HepG2 (cell line): ENCODE results near the gene SLC29A1. TPM values are rescaled to one million over a fixed set of nuclear protein-coding genes. Genes with fewer than 3 reads are reported as not detected.

Experiments
- ARID5B ChIP-seq: IDR thresholded peaks from 2 replicates; pipeline ENCODE4 v1.4.0; 2020; ENCODE audit warnings: mild to moderate bottlenecking, missing genetic modification reagents
- BRD4 ChIP-seq: sonication (generic); formaldehyde crosslinking; IDR thresholded peaks from 2 replicates; pipeline ENCODE4 v1.4.0; 2020; ENCODE audit warnings: missing genetic modification reagents
- ESRRA ChIP-seq: sonication (generic); formaldehyde crosslinking; IDR thresholded peaks from 2 replicates; pipeline ENCODE4 v1.5.1; 2020; ENCODE audit warnings: mild to moderate bottlenecking, low read depth, missing genetic modification reagents
- HNF1B ChIP-seq: sonication (generic); formaldehyde crosslinking; IDR thresholded peaks from 2 replicates; pipeline ENCODE4 v1.5.1; 2020; ENCODE audit warnings: mild to moderate bottlenecking, moderate library complexity, missing genetic modification reagents
- JUN ChIP-seq: sonication (generic); formaldehyde crosslinking; IDR thresholded peaks from 2 replicates; pipeline ENCODE4 v1.4.0; 2020; ENCODE audit warnings: mild to moderate bottlenecking, missing genetic modification reagents
- KDM5B ChIP-seq: sonication (generic); formaldehyde crosslinking; IDR thresholded peaks from 2 replicates; pipeline ENCODE4 v1.4.0; 2020; ENCODE audit warnings: missing genetic modification reagents, mild to moderate bottlenecking, borderline replicate concordance
- NFIC ChIP-seq: IDR thresholded peaks from 2 replicates; pipeline ENCODE4 v1.6.1; 2012; ENCODE audit warnings: mild to moderate bottlenecking, low read length, inconsistent platforms
- NFKBIZ ChIP-seq: IDR thresholded peaks from 2 replicates; pipeline ENCODE4 v1.6.1; 2018; ENCODE audit warnings: missing genetic modification reagents, missing compliant biosample characterization
- SOX6 ChIP-seq, 2 experiments: fragments of 450-650 bp in 1 of 2; sonication (generic) in 1 of 2; formaldehyde crosslinking in 1 of 2; IDR thresholded peaks; 2 replicates each; pipeline versions ENCODE4 v1.4.0 to v1.6.1; 2017 to 2020; ENCODE audit warnings: antibody characterized with exemption in 1 of 2, mild to moderate bottlenecking in 1 of 2, missing genetic modification reagents in 1 of 2
- TP53 ChIP-seq: sonication (generic); formaldehyde crosslinking; conservative IDR thresholded peaks from 2 replicates; pipeline ENCODE4 v1.4.0; 2020; ENCODE audit warnings: missing genetic modification reagents
- ZBTB20 ChIP-seq: sonication (generic); formaldehyde crosslinking; IDR thresholded peaks from 2 replicates; pipeline ENCODE4 v1.8.1; 2023; ENCODE audit warnings: missing genetic modification reagents, low read depth, mild to moderate bottlenecking, borderline replicate concordance
- ZC3H4 ChIP-seq: sonication (generic); formaldehyde crosslinking; IDR thresholded peaks from 2 replicates; pipeline ENCODE4 v1.4.0; 2020; ENCODE audit warnings: missing genetic modification reagents, borderline replicate concordance
- ZEB1 ChIP-seq: IDR thresholded peaks from 2 replicates; pipeline ENCODE4 v1.6.1; 2012; ENCODE audit warnings: mild to moderate bottlenecking, low read depth, inconsistent platforms; ENCODE audit not compliant: insufficient replicate concordance
- ZFX ChIP-seq: sonication (generic); formaldehyde crosslinking; IDR thresholded peaks from 2 replicates; pipeline ENCODE4 v1.4.0; 2020; ENCODE audit warnings: mild to moderate bottlenecking, low read depth, missing genetic modification reagents, moderate library complexity
- ZKSCAN1 ChIP-seq: fragments of 150-350 bp; IDR thresholded peaks from 2 replicates; pipeline ENCODE4 v1.6.1; 2014; ENCODE audit warnings: low read length
- ZNF263 ChIP-seq: sonication (generic); formaldehyde crosslinking; IDR thresholded peaks from 2 replicates; pipeline ENCODE4 v1.4.0; 2020; ENCODE audit warnings: missing genetic modification reagents
- ZNF343 ChIP-seq: sonication (generic); formaldehyde crosslinking; IDR thresholded peaks from 2 replicates; pipeline ENCODE4 v1.4.0; 2020; ENCODE audit warnings: mild to moderate bottlenecking, missing genetic modification reagents
- ZNF460 ChIP-seq: sonication (generic); formaldehyde crosslinking; IDR thresholded peaks from 2 replicates; pipeline ENCODE4 v1.5.1; 2020; ENCODE audit warnings: missing genetic modification reagents, mild to moderate bottlenecking, borderline replicate concordance
- polyA plus RNA-seq, 8 experiments: library from polyadenylated mRNA; depleted of rRNA in 3 of 8; stranded (reverse) in 7 of 8; unstranded in 1 of 8; fragments of >200 nt; fragmentation: Illumina TruSeq in 4 of 8; extraction: Trizol in 4 of 8; gene quantifications; 2 replicates each; pipeline versions ENCODE4 v1.2.1 to v1.2.3, GENCODE V29; 2011 to 2016; ENCODE audit warnings: low read depth in 4 of 8, missing spikeins in 1 of 8, mixed read lengths in 1 of 8; ENCODE audit not compliant: insufficient read depth in 1 of 8
- total RNA-seq, 5 experiments: library from RNA; depleted of rRNA; stranded (reverse); fragments of >200 nt; fragmentation: Illumina TruSeq; extraction: Trizol; gene quantifications; 2 replicates each; pipeline ENCODE4 v1.2.3, GENCODE V29; 2016; ENCODE audit warnings: low read depth in 1 of 5
- TF ChIP-seq, protein P1 (sequence below): sonication (generic); formaldehyde crosslinking; IDR thresholded peaks from 2 replicates; pipeline ENCODE4 v1.5.0; 2020; ENCODE audit warnings: missing genetic modification reagents, mild to moderate bottlenecking, borderline replicate concordance
- TF ChIP-seq, protein P2 (sequence below): IDR thresholded peaks from 2 replicates; pipeline ENCODE4 v1.6.1; 2016; ENCODE audit warnings: low read depth, borderline replicate concordance
- TF ChIP-seq, protein P3 (sequence below): sonication (generic); formaldehyde crosslinking; conservative IDR thresholded peaks from 2 replicates; pipeline ENCODE4 v1.5.0; 2020; ENCODE audit warnings: missing genetic modification reagents

The SLC29A1 gene
- total and polyA plus RNA-seq, 2 of the 13 experiments (the other 11 are each of a cell fraction or from before 2014, with no cell fraction given): 43.2 to 106 TPM

DNA sequence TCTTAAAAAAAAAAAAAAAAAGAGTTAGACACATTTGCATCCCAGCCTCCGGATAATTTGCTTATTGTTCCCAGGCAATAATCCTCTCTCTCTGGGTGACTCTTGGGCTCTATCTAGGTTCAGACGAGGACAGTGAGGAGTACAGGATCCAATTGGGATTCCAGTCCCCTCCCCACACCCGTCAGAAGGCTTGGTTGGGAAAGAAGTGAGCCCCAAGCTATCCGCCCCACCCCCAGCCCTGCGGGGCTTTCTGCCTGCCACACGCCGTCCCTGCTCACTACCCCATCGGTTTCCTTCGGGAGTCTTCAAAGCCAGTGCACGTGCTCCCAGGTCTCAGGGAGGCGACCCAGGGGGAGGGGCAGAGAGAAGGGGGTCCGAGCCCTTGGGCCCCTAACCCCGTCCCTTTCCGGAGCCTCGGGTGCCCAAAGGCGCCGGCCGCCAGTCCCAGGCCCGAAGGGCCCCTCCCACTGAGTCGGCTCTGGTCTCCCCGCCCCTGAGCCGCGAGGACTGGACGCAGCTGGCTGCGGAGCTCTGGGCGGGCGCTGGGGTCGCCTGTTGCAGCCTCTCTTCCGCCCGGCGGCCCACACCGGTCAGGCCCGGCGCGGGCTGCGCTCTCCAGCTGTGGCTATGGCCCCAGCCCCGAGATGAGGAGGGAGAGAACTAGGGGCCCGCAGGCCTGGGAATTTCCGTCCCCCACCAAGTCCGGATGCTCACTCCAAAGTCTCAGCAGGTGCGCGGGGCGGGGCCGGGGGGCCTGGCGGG, 4.2 kb upstream of the SLC29A1 start (continued):
- TF ChIP-seq, protein P1, sequence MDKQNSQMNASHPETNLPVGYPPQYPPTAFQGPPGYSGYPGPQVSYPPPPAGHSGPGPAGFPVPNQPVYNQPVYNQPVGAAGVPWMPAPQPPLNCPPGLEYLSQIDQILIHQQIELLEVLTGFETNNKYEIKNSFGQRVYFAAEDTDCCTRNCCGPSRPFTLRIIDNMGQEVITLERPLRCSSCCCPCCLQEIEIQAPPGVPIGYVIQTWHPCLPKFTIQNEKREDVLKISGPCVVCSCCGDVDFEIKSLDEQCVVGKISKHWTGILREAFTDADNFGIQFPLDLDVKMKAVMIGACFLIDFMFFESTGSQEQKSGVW: no peak
- TF ChIP-seq SOX6 (IDR thresholded peaks at IDR 0.05) (no peak), SOX6 (CRISPR knock-in tag; IDR thresholded peaks at IDR 0.05) (no peak; the same call in 1 of the 2 replicates), ESRRA (CRISPR knock-in tag) (peak; percentile 31; the same call in 1 of the 2 replicates), ZC3H4 (CRISPR knock-in tag) (no peak), ARID5B (peak; percentile 48; the same call in 1 of the 2 replicates), HNF1B (CRISPR knock-in tag) (no peak), ZEB1 (no peak), ZKSCAN1 (no peak), JUN (CRISPR knock-in tag) (no peak), ZBTB20 (no peak; the same call in 1 of the 2 replicates), ZNF263 (CRISPR knock-in tag) (peak; percentile 64), ZNF460 (CRISPR knock-in tag) (no peak), NFIC (no peak), ZNF343 (CRISPR knock-in tag) (peak; percentile 79; the same call in 1 of the 2 replicates), BRD4 (CRISPR knock-in tag) (peak; percentile 48), ZFX (CRISPR knock-in tag) (peak; percentile 83), NFKBIZ (CRISPR knock-in tag) (no peak; the same call in 1 of the 2 replicates), KDM5B (CRISPR knock-in tag) (no peak; the same call in 1 of the 2 replicates), TP53 (CRISPR knock-in tag) (0 out of 2 replicates have a peak, but pooled peaks have one; percentile 75)
- TF ChIP-seq, protein P2, sequence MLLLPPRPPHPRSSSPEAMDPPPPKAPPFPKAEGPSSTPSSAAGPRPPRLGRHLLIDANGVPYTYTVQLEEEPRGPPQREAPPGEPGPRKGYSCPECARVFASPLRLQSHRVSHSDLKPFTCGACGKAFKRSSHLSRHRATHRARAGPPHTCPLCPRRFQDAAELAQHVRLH (CRISPR knock-in tag): peak; percentile 60; the same call in 1 of the 2 replicates
- TF ChIP-seq, protein P3, sequence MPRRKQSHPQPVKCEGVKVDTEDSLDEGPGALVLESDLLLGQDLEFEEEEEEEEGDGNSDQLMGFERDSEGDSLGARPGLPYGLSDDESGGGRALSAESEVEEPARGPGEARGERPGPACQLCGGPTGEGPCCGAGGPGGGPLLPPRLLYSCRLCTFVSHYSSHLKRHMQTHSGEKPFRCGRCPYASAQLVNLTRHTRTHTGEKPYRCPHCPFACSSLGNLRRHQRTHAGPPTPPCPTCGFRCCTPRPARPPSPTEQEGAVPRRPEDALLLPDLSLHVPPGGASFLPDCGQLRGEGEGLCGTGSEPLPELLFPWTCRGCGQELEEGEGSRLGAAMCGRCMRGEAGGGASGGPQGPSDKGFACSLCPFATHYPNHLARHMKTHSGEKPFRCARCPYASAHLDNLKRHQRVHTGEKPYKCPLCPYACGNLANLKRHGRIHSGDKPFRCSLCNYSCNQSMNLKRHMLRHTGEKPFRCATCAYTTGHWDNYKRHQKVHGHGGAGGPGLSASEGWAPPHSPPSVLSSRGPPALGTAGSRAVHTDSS (CRISPR knock-in tag): no peak
